Measurements from ENCODE around the gene CHRFAM7A.
"Not testable (repeated sequence)": the region's sequence is repeated elsewhere in the genome, so short reads cannot be mapped to it uniquely, and the experiment has no call there.

CHRFAM7A gene

DNA sequence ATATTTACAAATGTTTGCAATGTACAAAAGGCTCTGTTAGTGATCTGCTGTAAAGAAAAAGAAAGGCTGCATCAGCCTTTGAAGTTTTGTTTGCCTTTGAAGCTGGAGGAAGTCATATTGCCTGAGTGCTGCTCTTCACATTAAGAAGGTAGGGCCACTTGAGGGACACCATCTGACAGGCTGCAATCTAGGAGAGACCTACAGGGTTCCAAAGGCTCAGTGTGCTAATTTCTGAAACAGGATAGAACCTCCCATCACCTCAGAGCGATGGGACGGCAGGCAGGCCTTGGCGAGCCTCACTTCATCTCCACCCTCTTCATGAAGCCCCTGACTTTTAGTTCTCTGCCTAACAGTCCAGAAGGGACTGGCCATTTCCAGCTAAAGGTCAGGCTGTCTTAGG lies 77.6 kb downstream of the CHRFAM7A start:
- DNase-seq (ENCODE audit: low spot score) = not testable (repeated sequence)

DNA sequence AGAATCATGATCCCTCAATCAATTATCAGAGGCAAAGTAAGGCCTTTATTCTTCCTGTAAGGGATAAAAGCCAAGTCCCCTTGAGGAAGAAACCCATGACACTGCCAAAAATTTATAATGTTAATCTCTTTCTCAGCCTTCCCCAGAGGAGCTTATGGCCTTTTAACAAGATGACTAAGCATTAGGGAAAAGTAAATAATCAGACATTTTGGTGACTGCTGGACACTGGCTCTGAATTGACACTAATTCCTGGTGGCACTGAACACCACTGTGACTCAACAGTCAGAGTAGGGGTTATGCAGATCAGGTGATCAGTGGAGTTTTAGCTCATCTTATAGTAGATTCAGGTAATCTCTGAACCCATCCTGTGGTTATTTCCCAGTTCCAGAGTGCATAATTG lies 82.8 kb downstream of the CHRFAM7A start:
- DNase-seq (ENCODE audit: low spot score) = not testable (repeated sequence)

Measured in activated CD4-positive, alpha-beta T cell treated with anti-CD3 and anti-CD28 coated beads, Interleukin-2, Interleukin-4, amounts not matched to agents 100 ng/mL and 50 ng/mL, durations not matched to agents 16 hours and 8 hours (primary cell).